ENCODE results near the gene GSS. TPM values are rescaled to one million over a fixed set of nuclear protein-coding genes. Genes with fewer than 3 reads are reported as not detected.

Gene GSS
- total RNA-seq, 4 donors from 2014 or later = 14.1 to 33.0 (median 23.8) TPM

DNA sequence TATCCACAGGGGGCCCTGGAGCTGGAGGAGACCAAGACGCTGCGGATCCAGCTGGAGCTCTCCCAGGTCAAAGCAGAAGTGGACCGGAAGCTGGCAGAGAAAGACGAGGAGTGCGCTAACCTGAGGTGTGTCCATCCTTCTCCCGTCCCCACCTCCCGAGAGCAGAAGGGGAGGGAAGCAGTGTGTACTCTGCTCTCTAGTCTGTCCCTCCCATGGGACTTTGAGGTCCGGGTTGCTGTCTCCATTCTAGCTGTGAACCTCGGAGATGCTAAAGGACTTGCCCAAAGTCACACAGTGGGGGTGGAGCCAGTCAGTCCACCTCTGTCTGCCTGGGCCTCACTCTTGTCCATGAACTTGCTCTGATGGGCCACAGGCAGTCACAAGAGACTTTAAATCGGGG, 44.2 kb upstream of the GSS start:
- TF ChIP-seq, protein P1, sequence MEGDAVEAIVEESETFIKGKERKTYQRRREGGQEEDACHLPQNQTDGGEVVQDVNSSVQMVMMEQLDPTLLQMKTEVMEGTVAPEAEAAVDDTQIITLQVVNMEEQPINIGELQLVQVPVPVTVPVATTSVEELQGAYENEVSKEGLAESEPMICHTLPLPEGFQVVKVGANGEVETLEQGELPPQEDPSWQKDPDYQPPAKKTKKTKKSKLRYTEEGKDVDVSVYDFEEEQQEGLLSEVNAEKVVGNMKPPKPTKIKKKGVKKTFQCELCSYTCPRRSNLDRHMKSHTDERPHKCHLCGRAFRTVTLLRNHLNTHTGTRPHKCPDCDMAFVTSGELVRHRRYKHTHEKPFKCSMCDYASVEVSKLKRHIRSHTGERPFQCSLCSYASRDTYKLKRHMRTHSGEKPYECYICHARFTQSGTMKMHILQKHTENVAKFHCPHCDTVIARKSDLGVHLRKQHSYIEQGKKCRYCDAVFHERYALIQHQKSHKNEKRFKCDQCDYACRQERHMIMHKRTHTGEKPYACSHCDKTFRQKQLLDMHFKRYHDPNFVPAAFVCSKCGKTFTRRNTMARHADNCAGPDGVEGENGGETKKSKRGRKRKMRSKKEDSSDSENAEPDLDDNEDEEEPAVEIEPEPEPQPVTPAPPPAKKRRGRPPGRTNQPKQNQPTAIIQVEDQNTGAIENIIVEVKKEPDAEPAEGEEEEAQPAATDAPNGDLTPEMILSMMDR (IDR thresholded peaks at IDR 0.05 in 4 of 5, conservative IDR thresholded peaks at IDR 0.05 in 1 of 5) = no peak
- no peak for TF ChIP-seq POLR2A (IDR thresholded peaks at IDR 0.05)
- intact Hi-C loops (cut with DNase I; ENCODE audit: low total_unique reads) (no loop called here), in situ Hi-C loops (cut with MboI; ENCODE audit: low sequenced_read_pairs in 4 of 4) (no loop called here)
- Histone ChIP-seq H3K4me3 (no peak overlapping the region), H3K27me3 (no peaks in the 10 kb centered on the region), H3K9me3 (no peaks in the 10 kb centered on the region), H3K27ac (peak overlapping the region; percentile 72 to 91 (median 84)), H3K4me1 (peaks cover 13 to 15% of the 10 kb centered on the region in 2 donors), H3K36me3 (peaks cover 0 to 67% of the 10 kb centered on the region in 2 donors)
- ATAC-seq (peak in 1 of 2 donors; percentile 5), DNase-seq (no peak)

DNA sequence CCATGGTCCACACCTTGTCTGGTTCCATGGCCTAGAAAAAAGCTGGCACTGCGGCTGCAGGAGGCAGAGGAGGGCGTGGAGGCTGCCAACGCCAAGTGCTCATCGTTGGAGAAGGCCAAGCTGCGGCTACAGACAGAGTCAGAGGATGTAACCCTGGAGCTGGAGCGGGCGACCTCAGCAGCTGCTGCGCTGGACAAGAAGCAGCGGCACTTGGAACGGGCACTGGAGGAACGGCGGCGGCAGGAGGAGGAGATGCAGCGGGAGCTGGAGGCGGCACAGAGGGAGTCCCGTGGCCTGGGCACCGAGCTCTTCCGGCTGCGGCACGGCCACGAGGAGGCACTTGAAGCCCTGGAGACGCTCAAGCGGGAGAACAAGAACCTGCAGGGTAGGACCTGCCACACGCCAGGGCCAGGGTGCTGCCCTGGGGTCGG, 43.4 kb upstream of the GSS start:
- peaks cover 0 to 67% of the 10 kb centered on the region in 2 donors for H3K36me3 ChIP-seq
- ATAC-seq (peak; percentile 70 to 75), DNase-seq (peak; percentile 67 to 92)
- H3K4me1 ChIP-seq = peaks cover 13 to 15% of the 10 kb centered on the region in 2 donors
- no peak overlapping the region for H3K4me3 ChIP-seq
- no peak for TF ChIP-seq POLR2A (IDR thresholded peaks at IDR 0.05)
- TF ChIP-seq, protein P1 (IDR thresholded peaks at IDR 0.05 in 4 of 5, conservative IDR thresholded peaks at IDR 0.05 in 1 of 5) = peak in 3 of 5 experiments; percentile 15 to 26 (median 24)
- peak overlapping the region; percentile 72 to 91 (median 84) for H3K27ac ChIP-seq
- no peaks in the 10 kb centered on the region for H3K27me3 ChIP-seq
- intact Hi-C loops (cut with DNase I; ENCODE audit: low total_unique reads) = no loop called here
- H3K9me3 ChIP-seq = no peaks in the 10 kb centered on the region
- in situ Hi-C loops (cut with MboI; ENCODE audit: low sequenced_read_pairs in 4 of 4) = no loop called here

DNA sequence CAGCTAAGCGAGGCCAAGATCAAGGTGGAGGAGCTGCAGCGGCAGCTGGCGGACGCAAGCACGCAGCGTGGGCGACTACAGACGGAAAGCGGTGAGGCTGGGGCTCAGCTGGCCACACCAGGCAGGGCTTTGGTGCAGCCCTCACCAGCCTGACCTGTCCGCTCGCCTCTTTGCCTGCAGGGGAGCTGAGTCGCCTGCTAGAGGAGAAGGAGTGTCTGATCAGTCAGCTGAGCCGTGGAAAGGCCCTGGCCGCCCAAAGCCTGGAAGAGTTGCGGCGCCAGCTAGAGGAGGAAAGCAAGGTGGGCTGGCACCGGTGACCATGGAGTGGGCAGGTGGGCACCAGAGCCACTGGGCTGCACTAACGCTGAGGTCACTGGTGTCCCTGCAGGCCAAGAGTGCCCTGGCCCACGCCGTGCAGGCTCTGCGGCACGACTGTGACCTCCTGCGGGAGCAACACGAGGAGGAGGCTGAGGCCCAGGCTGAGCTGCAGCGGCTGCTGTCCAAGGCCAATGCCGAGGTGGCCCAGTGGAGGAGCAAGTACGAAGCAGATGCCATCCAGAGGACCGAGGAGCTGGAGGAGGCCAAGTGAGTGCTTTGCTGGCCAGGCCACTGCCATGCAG, 42.8 kb upstream of the GSS start:
- no peaks in the 10 kb centered on the region for H3K27me3 ChIP-seq
- peaks cover 0 to 63% of the 10 kb centered on the region in 2 donors for H3K36me3 ChIP-seq
- TF ChIP-seq, protein P1 (IDR thresholded peaks at IDR 0.05 in 4 of 5, conservative IDR thresholded peaks at IDR 0.05 in 1 of 5) = no peak
- no peak for TF ChIP-seq POLR2A (IDR thresholded peaks at IDR 0.05)
- peak overlapping the region; percentile 72 to 91 (median 84) for H3K27ac ChIP-seq
- in situ Hi-C loops (cut with MboI; ENCODE audit: low sequenced_read_pairs in 4 of 4) = no loop called here
- no peak for ATAC-seq
- no peaks in the 10 kb centered on the region for H3K9me3 ChIP-seq
- no peak for DNase-seq
- intact Hi-C loops (cut with DNase I; ENCODE audit: low total_unique reads) = no loop called here
- H3K4me3 ChIP-seq = no peak overlapping the region
- peaks cover 13 to 15% of the 10 kb centered on the region in 2 donors for H3K4me1 ChIP-seq

DNA sequence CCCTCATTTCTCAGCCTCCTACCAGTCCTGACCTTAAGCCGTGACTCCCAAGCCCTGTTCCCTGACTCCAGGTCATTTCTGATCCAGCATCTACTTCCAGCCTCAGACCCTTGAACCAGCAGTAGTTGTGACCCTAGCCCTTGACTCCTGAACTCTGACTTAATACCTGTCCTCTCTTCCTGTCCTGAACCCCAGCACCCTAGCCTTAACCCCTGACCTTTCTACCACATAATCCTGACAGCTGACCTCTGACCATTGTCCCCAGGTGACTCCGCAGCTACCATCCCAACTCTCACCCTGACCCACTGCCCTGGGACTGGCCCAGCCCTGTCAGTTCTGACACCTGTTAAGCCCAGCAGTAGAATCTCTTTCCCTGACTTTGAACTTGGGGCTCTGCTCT, 42.2 kb upstream of the GSS start:
- in situ Hi-C loops (cut with MboI; ENCODE audit: low sequenced_read_pairs in 4 of 4) = no loop called here
- intact Hi-C loops (cut with DNase I; ENCODE audit: low total_unique reads) = no loop called here
- no peak for TF ChIP-seq POLR2A (IDR thresholded peaks at IDR 0.05)
- TF ChIP-seq, protein P1 (IDR thresholded peaks at IDR 0.05 in 4 of 5, conservative IDR thresholded peaks at IDR 0.05 in 1 of 5) = no peak
- H3K4me3 ChIP-seq = no peak overlapping the region
- peak overlapping the region; percentile 72 to 91 (median 84) for H3K27ac ChIP-seq
- ATAC-seq = no peak
- H3K36me3 ChIP-seq = peaks cover 0 to 60% of the 10 kb centered on the region in 2 donors
- no peak for DNase-seq
- H3K4me1 ChIP-seq = peaks cover 13 to 15% of the 10 kb centered on the region in 2 donors
- H3K27me3 ChIP-seq = no peaks in the 10 kb centered on the region
- no peaks in the 10 kb centered on the region for H3K9me3 ChIP-seq
